ENCODE results near the gene LGALS13. TPM values are rescaled to one million over a fixed set of nuclear protein-coding genes. Genes with fewer than 3 reads are reported as not detected.

LGALS13 gene
- total RNA-seq, 1 donor from 2014 or later, result not detected

- peaks cover 2% of the 10 kb centered on the region for H3K9me3 Mint-ChIP-seq (ENCODE audit: unreplicated experiment)
- H3K27me3 Mint-ChIP-seq (ENCODE audit: unreplicated experiment), result peaks cover 7% of the 10 kb centered on the region
- H3K36me3 Mint-ChIP-seq (ENCODE audit: unreplicated experiment), result no peaks in the 10 kb centered on the region
- H3K4me1 Mint-ChIP-seq (ENCODE audit: low read depth, unreplicated experiment), result no peaks in the 10 kb centered on the region
- no peak for TF ChIP-seq CTCF (IDR thresholded peaks at IDR 0.05; ENCODE audit: partially characterized antibody, unreplicated experiment)
- DNase-seq, result no peak
- no peak overlapping the region for H3K27ac Mint-ChIP-seq (ENCODE audit: unreplicated experiment)
- H3K4me3 Mint-ChIP-seq (ENCODE audit: unreplicated experiment), result no peak overlapping the region
Measured at GRCh38 chr19:39582442-39582841, 19.9 kb upstream of the LGALS13 start.

- DNase-seq, result no peak
- Mint-ChIP-seq H3K27me3 (ENCODE audit: unreplicated experiment) (peaks cover 6% of the 10 kb centered on the region), H3K36me3 (ENCODE audit: unreplicated experiment) (no peaks in the 10 kb centered on the region), H3K27ac (ENCODE audit: unreplicated experiment) (no peak overlapping the region), H3K9me3 (ENCODE audit: unreplicated experiment) (peaks cover 2% of the 10 kb centered on the region), H3K4me1 (ENCODE audit: low read depth, unreplicated experiment) (no peaks in the 10 kb centered on the region), H3K4me3 (ENCODE audit: unreplicated experiment) (no peak overlapping the region)
- TF ChIP-seq CTCF (IDR thresholded peaks at IDR 0.05; ENCODE audit: partially characterized antibody, unreplicated experiment), result no peak
Measured at GRCh38 chr19:39582891-39583625, 19.3 kb upstream of the LGALS13 start.

- H3K4me3 Mint-ChIP-seq (ENCODE audit: unreplicated experiment), result no peak overlapping the region
- H3K27me3 Mint-ChIP-seq (ENCODE audit: unreplicated experiment), result peaks cover 3% of the 10 kb centered on the region
- no peaks in the 10 kb centered on the region for H3K36me3 Mint-ChIP-seq (ENCODE audit: unreplicated experiment)
- TF ChIP-seq CTCF (IDR thresholded peaks at IDR 0.05; ENCODE audit: partially characterized antibody, unreplicated experiment), result no peak
- no peaks in the 10 kb centered on the region for H3K4me1 Mint-ChIP-seq (ENCODE audit: low read depth, unreplicated experiment)
- no peak overlapping the region for H3K27ac Mint-ChIP-seq (ENCODE audit: unreplicated experiment)
- H3K9me3 Mint-ChIP-seq (ENCODE audit: unreplicated experiment), result no peaks in the 10 kb centered on the region
- DNase-seq, result no peak
Measured at GRCh38 chr19:39587496-39587895, 14.8 kb upstream of the LGALS13 start.

- no peak for TF ChIP-seq CTCF (IDR thresholded peaks at IDR 0.05; ENCODE audit: partially characterized antibody, unreplicated experiment)
- DNase-seq, result no peak
- Mint-ChIP-seq H3K27me3 (ENCODE audit: unreplicated experiment) (peaks cover 3% of the 10 kb centered on the region), H3K4me1 (ENCODE audit: low read depth, unreplicated experiment) (no peaks in the 10 kb centered on the region), H3K9me3 (ENCODE audit: unreplicated experiment) (no peaks in the 10 kb centered on the region), H3K27ac (ENCODE audit: unreplicated experiment) (no peak overlapping the region), H3K4me3 (ENCODE audit: unreplicated experiment) (no peak overlapping the region), H3K36me3 (ENCODE audit: unreplicated experiment) (no peaks in the 10 kb centered on the region)
Measured at GRCh38 chr19:39588066-39588465, 14.3 kb upstream of the LGALS13 start.

- no peak for DNase-seq
- Mint-ChIP-seq H3K27ac (ENCODE audit: unreplicated experiment) (no peak overlapping the region), H3K4me1 (ENCODE audit: low read depth, unreplicated experiment) (no peaks in the 10 kb centered on the region), H3K36me3 (ENCODE audit: unreplicated experiment) (no peaks in the 10 kb centered on the region), H3K9me3 (ENCODE audit: unreplicated experiment) (no peaks in the 10 kb centered on the region), H3K4me3 (ENCODE audit: unreplicated experiment) (no peak overlapping the region), H3K27me3 (ENCODE audit: unreplicated experiment) (peaks cover 3% of the 10 kb centered on the region)
- no peak for TF ChIP-seq CTCF (IDR thresholded peaks at IDR 0.05; ENCODE audit: partially characterized antibody, unreplicated experiment)
Measured at GRCh38 chr19:39590265-39590664, 12.1 kb upstream of the LGALS13 start.
